GM12874 (cell line): Measurements from ENCODE around the gene ZNF367.

Experiments used
- CTCF ChIP-seq: IDR thresholded peaks from 2 replicates; pipeline ENCODE4 v1.5.1; 2011; ENCODE audit warnings: low read depth, mild to moderate bottlenecking, control low read depth, low read length, moderate library complexity; ENCODE audit not compliant: insufficient read depth

Gene ZNF367

DNA sequence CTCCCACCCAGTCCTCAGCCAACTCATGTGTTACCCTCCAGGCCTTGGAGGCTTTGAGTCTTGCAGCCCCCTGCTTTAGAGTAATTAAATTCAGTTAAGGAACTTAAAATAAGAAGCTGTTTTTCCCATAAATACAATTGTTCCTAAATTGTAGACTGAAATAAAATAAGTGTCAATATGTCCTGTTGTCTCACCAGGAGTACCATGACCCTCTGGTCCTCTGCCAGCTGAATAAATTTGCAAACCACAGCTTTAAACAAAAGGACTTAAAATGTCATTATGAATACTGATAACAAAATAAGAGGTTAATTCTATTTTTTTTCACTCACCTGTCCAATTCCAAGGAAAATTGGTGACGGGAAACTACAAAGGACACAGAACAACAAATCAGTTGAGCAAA, 50.2 kb downstream of the ZNF367 start:
- TF ChIP-seq CTCF = no peak

GRCh38 chr9:96363175-96363967, 54.8 kb downstream of the ZNF367 start:
- no peak for TF ChIP-seq CTCF

DNA sequence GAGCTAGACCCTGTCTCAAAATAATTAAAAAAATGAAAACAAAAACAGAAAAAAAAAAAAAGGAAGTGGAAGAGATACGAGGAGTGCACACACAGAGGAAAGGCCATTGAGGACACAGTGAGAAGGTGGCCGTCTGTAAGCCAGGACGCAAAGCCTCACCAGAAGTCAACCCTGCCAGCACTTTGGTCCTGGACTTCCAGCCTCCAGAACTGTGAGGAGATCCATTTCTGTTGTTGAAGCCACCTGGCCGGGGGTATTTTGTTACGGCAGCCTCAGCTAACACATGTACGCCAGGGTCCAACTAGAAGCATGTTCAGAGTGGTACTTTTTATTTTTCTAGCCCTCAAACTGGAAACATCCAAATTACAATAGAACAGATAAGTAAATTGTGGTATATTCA, 56.5 kb downstream of the ZNF367 start:
- no peak for TF ChIP-seq CTCF

DNA sequence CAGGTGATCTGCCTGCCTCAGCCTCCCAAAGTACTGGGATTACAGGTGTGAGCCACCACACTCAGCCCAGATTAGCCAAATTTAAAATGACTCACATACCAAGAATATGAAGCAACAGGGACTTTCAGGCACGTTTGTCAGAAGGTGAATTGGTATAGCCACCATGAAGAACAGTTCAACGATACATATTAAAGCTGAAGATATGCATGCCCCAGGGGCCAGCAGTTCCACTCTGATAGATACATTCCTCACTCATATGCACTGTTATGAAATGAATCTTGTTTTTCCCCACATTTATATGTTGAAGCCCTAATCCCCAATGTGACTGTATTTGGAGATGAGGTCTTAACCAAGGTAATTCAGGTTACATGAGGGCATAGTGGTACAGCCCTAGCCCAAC, 57.2 kb downstream of the ZNF367 start:
- TF ChIP-seq CTCF = no peak

DNA sequence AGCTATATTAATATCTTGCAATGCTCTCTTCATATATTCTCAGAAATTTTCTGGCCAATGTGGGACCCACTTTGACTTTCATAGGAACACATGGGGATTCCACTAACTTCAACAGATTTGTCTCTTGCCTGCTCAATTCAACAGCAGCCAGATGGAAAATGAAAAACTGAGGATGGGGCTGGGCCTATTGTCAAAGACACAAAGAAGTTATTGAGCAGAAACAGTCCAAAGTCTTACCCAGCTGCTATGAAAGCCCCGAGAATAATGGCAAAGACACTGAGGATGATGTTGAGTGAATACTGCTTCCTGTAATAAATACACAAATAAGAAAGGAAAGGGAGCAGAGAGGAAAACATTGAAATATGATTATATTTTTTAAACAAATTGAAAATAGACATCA, 67.3 kb downstream of the ZNF367 start:
- TF ChIP-seq CTCF = no peak

- no peak for TF ChIP-seq CTCF
Observed at GRCh38 chr9:96348261-96348660, 69.9 kb downstream of the ZNF367 start.

- TF ChIP-seq CTCF = no peak
Observed at GRCh38 chr9:96345551-96345950, 72.6 kb downstream of the ZNF367 start.
